Pancreas (tissue), 10 donors: ENCODE measurements around the gene CTXND2. TPM values are rescaled to one million over a fixed set of nuclear protein-coding genes. Genes with fewer than 3 reads are reported as not detected.

ENCODE experiments used
- ATAC-seq, 4 donors: fragments of 200-7000 bp; cut with Tn5 transposase; one replicate each; pipeline versions ENCODE4 v1.8.0 to v1.9.1; 2020; ENCODE audit warnings: mild to moderate bottlenecking in 4 of 4, moderate library complexity in 4 of 4
- DNase-seq, 6 donors: peaks; one replicate each; pipeline ENCODE4 v3.0.0-alpha.2; 2020
- FAIRE-seq: peaks from 2 replicates; lab custom pipeline; 2012; peaks lifted over from hg19 to GRCh38; lab: Jason Lieb, UNC
- H3K27ac ChIP-seq, 4 donors: fragments of 200-600 bp; sonication (generic); 1 replicate in 3 of 4; 2 replicates in 1 of 4; pipeline versions ENCODE4 v1.5.0 to v1.8.0; 2020
- H3K27me3 ChIP-seq, 4 donors: fragments of 200-600 bp; one replicate each; pipeline ENCODE4 v1.8.0; 2021
- H3K36me3 ChIP-seq, 3 donors: fragments of 200-600 bp; sonication (generic) in 1 of 3; one replicate each; pipeline versions ENCODE4 v1.5.0 to v1.8.0; 2020 to 2021
- H3K4me1 ChIP-seq, 3 donors: fragments of 200-600 bp; one replicate each; pipeline ENCODE4 v1.8.0; 2021
- H3K4me3 ChIP-seq, 4 donors: fragments of 200-600 bp; sonication (generic) in 2 of 4; one replicate each; pipeline versions ENCODE4 v1.5.0 to v1.8.0; 2020 to 2021
- H3K9me3 ChIP-seq, 4 donors: fragments of 200-600 bp; one replicate each; pipeline ENCODE4 v1.8.0; 2021
- WGBS, 2 donors: extraction: QIAGEN DNeasy Blood & Tissue Kit; methylation state at CpG; one replicate each; pipeline ENCODE4 v1.1.7; 2013; 5-methylcytosine and 5-hydroxymethylcytosine counted together
- intact Hi-C, 3 donors: fragments of 100-400 bp; cut with DNase I; formaldehyde crosslinking; loops; one replicate each; pipeline versions ENCODE4 v1.11.1 to v1.14.2; 2022
- polyA plus RNA-seq, 2 donors: library from polyadenylated mRNA; stranded (reverse); fragments of 200-250 nt; gene quantifications; one replicate each; pipeline ENCODE4 v1.2.3, GENCODE V29; 2013
- total RNA-seq, 6 donors: library from RNA; stranded (reverse); fragmentation: NEBNext Ultra II Directional in 4 of 6; extraction: Animal tissue kit (Norgen Biotek cat#: 25700) in 4 of 6; gene quantifications; one replicate each; pipeline versions ENCODE4 v1.2.1 to v1.2.4, GENCODE V29; 2021 to 2023
- TF ChIP-seq, protein P1 (sequence below), 4 donors: fragments of 200-600 bp; sonication (generic) in 3 of 4; IDR thresholded peaks; one replicate each; pipeline versions ENCODE4 v1.5.0 to v1.8.0; 2021; ENCODE audit warnings: antibody characterized with exemption in 4 of 4
- donor health status: healthy with polysubstance abuse.
- donor health status: DM: no; HTN: no; CAD: no; lungs with moderate emphysema.
- donor health status: DM: no; HTN: no; CAD: no.
- donor health status: control.
- donor health status: control.
- donor health status: Bipolar disorder and iron deficiency.
- donor health status: DM: yes; HTN: yes; CAD: no.
- donor health status: DM: no; HTN: no; CAD: no.
- donor health status: DM: no; HTN: no; CAD: no.
- donor health status: DM: yes; HTN: yes; CAD: no.

CTXND2 gene
- total and polyA plus RNA-seq, 8 donors, result not detected

DNA sequence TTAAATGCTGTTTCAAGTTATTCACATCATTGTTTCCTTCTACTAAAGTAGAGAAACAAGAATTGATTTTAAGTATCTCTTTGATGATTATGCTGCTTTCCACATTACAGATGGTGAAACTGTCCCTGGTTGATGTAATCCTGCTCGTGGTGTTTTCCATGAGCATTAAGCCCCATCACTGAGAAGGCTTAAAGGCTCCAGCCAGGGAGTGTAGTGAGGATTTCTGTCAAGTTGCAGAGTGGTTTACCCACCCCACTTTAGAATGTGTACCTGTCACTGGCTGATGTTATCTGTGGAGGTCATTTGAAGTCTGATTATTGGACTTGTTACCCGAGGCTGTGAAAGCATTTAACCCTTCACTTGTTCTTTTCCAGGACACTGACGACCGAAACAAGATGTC is 74.8 kb downstream of the CTXND2 start:
- no peak overlapping the region for H3K27ac ChIP-seq

More for the DNA sequence above, 74.8 kb downstream of the CTXND2 start:
- Histone ChIP-seq H3K9me3 (no peaks in the 10 kb centered on the region), H3K36me3 (peaks cover 0 to 57% (median 42%) of the 10 kb centered on the region in 3 donors), H3K4me1 (no peaks in the 10 kb centered on the region), H3K27me3 (no peaks in the 10 kb centered on the region), H3K4me3 (no peak overlapping the region)
- WGBS, 2 donors, result 62 to 63% methylated on average over 4 of the region's 4 CpGs
- DNase-seq, result no peak
- TF ChIP-seq, protein P1, sequence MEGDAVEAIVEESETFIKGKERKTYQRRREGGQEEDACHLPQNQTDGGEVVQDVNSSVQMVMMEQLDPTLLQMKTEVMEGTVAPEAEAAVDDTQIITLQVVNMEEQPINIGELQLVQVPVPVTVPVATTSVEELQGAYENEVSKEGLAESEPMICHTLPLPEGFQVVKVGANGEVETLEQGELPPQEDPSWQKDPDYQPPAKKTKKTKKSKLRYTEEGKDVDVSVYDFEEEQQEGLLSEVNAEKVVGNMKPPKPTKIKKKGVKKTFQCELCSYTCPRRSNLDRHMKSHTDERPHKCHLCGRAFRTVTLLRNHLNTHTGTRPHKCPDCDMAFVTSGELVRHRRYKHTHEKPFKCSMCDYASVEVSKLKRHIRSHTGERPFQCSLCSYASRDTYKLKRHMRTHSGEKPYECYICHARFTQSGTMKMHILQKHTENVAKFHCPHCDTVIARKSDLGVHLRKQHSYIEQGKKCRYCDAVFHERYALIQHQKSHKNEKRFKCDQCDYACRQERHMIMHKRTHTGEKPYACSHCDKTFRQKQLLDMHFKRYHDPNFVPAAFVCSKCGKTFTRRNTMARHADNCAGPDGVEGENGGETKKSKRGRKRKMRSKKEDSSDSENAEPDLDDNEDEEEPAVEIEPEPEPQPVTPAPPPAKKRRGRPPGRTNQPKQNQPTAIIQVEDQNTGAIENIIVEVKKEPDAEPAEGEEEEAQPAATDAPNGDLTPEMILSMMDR (IDR thresholded peaks at IDR 0.05), result no peak
- no peak for FAIRE-seq
- intact Hi-C loops, result no loop called here
- ATAC-seq, result peak in 1 of 4 donors; percentile 17

Other genes with a start within 250 kb of the CTXND2 start
- gene GOLPH3L, start 190.0 kb upstream of the CTXND2 start, total RNA-seq, result 10 to 100 TPM; 19.3 to 34.8 (median 27.7) TPM
- gene GOLPH3L, start 190.0 kb upstream of the CTXND2 start, polyA plus RNA-seq, result 10 to 100 TPM; 10.5 to 14.5 TPM
- under 1 TPM in 2 of 6 donors, not detected in 4; 0.28 TPM for gene HORMAD1, start 166.2 kb upstream of the CTXND2 start, total RNA-seq
- gene HORMAD1, start 166.2 kb upstream of the CTXND2 start, polyA plus RNA-seq, result under 1 TPM in 1 of 2 donors, not detected in 1; 0.08 TPM
- gene CTSS, start 121.4 kb upstream of the CTXND2 start, total RNA-seq, result 100 to 1,000 TPM in 1 of 6 donors, 10 to 100 TPM in 3, 1 to 10 TPM in 2; 6.5 to 126 (median 17.6) TPM
- 1 to 10 TPM; 6.7 to 8.0 TPM for gene CTSS, start 121.4 kb upstream of the CTXND2 start, polyA plus RNA-seq
- gene CTSK, start 78.9 kb upstream of the CTXND2 start, total RNA-seq, result 10 to 100 TPM in 1 of 6 donors, 1 to 10 TPM in 5; 1.5 to 34.6 (median 4.9) TPM
- gene CTSK, start 78.9 kb upstream of the CTXND2 start, polyA plus RNA-seq, result 1 to 10 TPM; 5.5 to 8.7 TPM
- gene ARNT, start 10.5 kb upstream of the CTXND2 start, total RNA-seq, result 10 to 100 TPM; 15.9 to 27.0 (median 20.3) TPM
- 10 to 100 TPM; 11.9 to 12.8 TPM for gene ARNT, start 10.5 kb upstream of the CTXND2 start, polyA plus RNA-seq
- 10 to 100 TPM; 15.2 to 25.5 (median 20.6) TPM for gene SETDB1, start 39.2 kb downstream of the CTXND2 start, total RNA-seq
- gene SETDB1, start 39.2 kb downstream of the CTXND2 start, polyA plus RNA-seq, result 10 to 100 TPM; 20.5 to 23.1 TPM
- 100 to 1,000 TPM in 3 of 6 donors, 10 to 100 TPM in 3; 75.0 to 155 (median 94.6) TPM for gene CERS2, start 87.7 kb downstream of the CTXND2 start, total RNA-seq
- 100 to 1,000 TPM; 112 to 122 TPM for gene CERS2, start 87.7 kb downstream of the CTXND2 start, polyA plus RNA-seq
- 10 to 100 TPM; 11.7 to 17.6 (median 13.8) TPM for gene ANXA9, start 95.2 kb downstream of the CTXND2 start, total RNA-seq
- 10 to 100 TPM; 18.1 to 30.7 TPM for gene ANXA9, start 95.2 kb downstream of the CTXND2 start, polyA plus RNA-seq
- 10 to 100 TPM; 24.1 to 35.5 (median 32.4) TPM for gene MINDY1, start 119.8 kb downstream of the CTXND2 start, total RNA-seq
- gene MINDY1, start 119.8 kb downstream of the CTXND2 start, polyA plus RNA-seq, result 10 to 100 TPM; 23.1 to 24.2 TPM
- 10 to 100 TPM in 2 of 6 donors, 1 to 10 TPM in 4; 6.4 to 11.1 (median 8.1) TPM for gene PRUNE1, start 121.3 kb downstream of the CTXND2 start, total RNA-seq
- 10 to 100 TPM in 1 of 2 donors, 1 to 10 TPM in 1; 6.7 to 16.7 TPM for gene PRUNE1, start 121.3 kb downstream of the CTXND2 start, polyA plus RNA-seq
- under 1 TPM; 0.12 to 0.40 (median 0.14) TPM for gene BNIPL, start 149.4 kb downstream of the CTXND2 start, total RNA-seq
- gene BNIPL, start 149.4 kb downstream of the CTXND2 start, polyA plus RNA-seq, result under 1 TPM; 0.31 to 0.34 TPM
- 1 to 10 TPM; 2.6 to 4.1 (median 3.2) TPM for gene C1orf56, start 160.6 kb downstream of the CTXND2 start, total RNA-seq
- gene C1orf56, start 160.6 kb downstream of the CTXND2 start, polyA plus RNA-seq, result 1 to 10 TPM; 3.0 to 4.8 TPM
- gene CDC42SE1, start 172.5 kb downstream of the CTXND2 start, total RNA-seq, result 10 to 100 TPM; 22.0 to 54.5 (median 27.0) TPM
- gene CDC42SE1, start 172.5 kb downstream of the CTXND2 start, polyA plus RNA-seq, result 10 to 100 TPM; 32.0 to 40.9 TPM
- gene MLLT11, start 173.3 kb downstream of the CTXND2 start, total RNA-seq, result under 1 TPM; 0.19 to 0.86 (median 0.35) TPM
- gene MLLT11, start 173.3 kb downstream of the CTXND2 start, polyA plus RNA-seq, result 1 to 10 TPM; 1.2 to 3.3 TPM
- 1 to 10 TPM; 3.7 to 8.7 (median 5.7) TPM for gene GABPB2, start 183.6 kb downstream of the CTXND2 start, total RNA-seq
- gene GABPB2, start 183.6 kb downstream of the CTXND2 start, polyA plus RNA-seq, result 1 to 10 TPM; 4.5 to 5.0 TPM